HCT116 (cell line): Measurements from ENCODE around the gene NR6A1. TPM values are rescaled to one million over a fixed set of nuclear protein-coding genes. Genes with fewer than 3 reads are reported as not detected.

Experiments
- ATAC-seq: fragments of 200-7000 bp; cut with Tn5 transposase; 2 replicates; pipeline ENCODE4 v1.9.1; 2020; ENCODE audit warnings: mild to moderate bottlenecking, moderate library complexity
- BruUV-seq: library from RNA; stranded (reverse); fragments of 400-500 nt; replicated peaks from 2 replicates; lab custom pipeline; 2021; lab: Mats Ljungman, UMichigan
- CTCF ChIA-PET: fragments of 300-600 bp; sonication (Branson Sonifier 250); formaldehyde crosslinking; loops from one replicate; lab custom pipeline; 2021; ENCODE audit warnings: antibody characterized with exemption; lab: Charles Lee
- POLR2A ChIA-PET: fragments of 300-600, 350-600 bp; sonication (Branson Sonifier 250); formaldehyde crosslinking; loops from one replicate; lab custom pipeline; 2021; ENCODE audit warnings: antibody characterized with exemption; lab: Charles Lee
- RAD21 ChIA-PET, 2 experiments: fragments of 300-600 bp; sonication (Branson Sonifier 250); formaldehyde crosslinking; loops; one replicate each; lab custom pipeline; 2023; ENCODE audit warnings: low total read pairs in 2 of 2; ENCODE audit not compliant: uncharacterized antibody in 2 of 2, unreplicated experiment in 2 of 2, low non-redundant PET in 1 of 2; lab: Charles Lee
- DNase-seq: peaks from one replicate; pipeline ENCODE4 v3.0.0-alpha.2; 2010; ENCODE audit warnings: low read depth, low spot score
- H2AFZ ChIP-seq: fragments of 200-600 bp; shearing (Covaris generic), sonication (generic); 2 replicates; pipeline ENCODE4 v1.6.1; 2017; ENCODE audit warnings: low read depth, mixed run types, mixed read lengths, antibody characterized with exemption, low read length; ENCODE audit not compliant: poor library complexity, severe bottlenecking
- H3K27ac ChIP-seq: 2 replicates; pipeline ENCODE4 v1.5.1; 2012; ENCODE audit warnings: low read depth, low read length
- H3K27me3 ChIP-seq: fragments of 200-600 bp; sonication (generic); 2 replicates; pipeline ENCODE4 v1.6.1; 2016; ENCODE audit warnings: mixed run types, low read length, mixed read lengths; ENCODE audit not compliant: insufficient read depth
- H3K36me3 ChIP-seq, 2 experiments: fragments of 200-500 bp in 1 of 2; fragments of 200-600 bp in 1 of 2; sonication (Bioruptor generic) in 1 of 2; sonication (generic) in 1 of 2; 2 replicates each; pipeline versions ENCODE4 v1.5.1 to v1.6.1; 2014 to 2016; ENCODE audit warnings: low read length in 2 of 2, inconsistent platforms in 1 of 2, mixed read lengths in 1 of 2, mixed run types in 1 of 2; ENCODE audit not compliant: insufficient read depth in 2 of 2, control insufficient read depth in 1 of 2
- H3K4me1 ChIP-seq, 2 experiments: fragments of 200-600 bp in 1 of 2; sonication (generic) in 1 of 2; 2 replicates each; pipeline versions ENCODE4 v1.5.1 to v1.6.1; 2012 to 2017; ENCODE audit warnings: low read length in 2 of 2, inconsistent platforms in 1 of 2, mild to moderate bottlenecking in 1 of 2, mixed read lengths in 1 of 2, mixed run types in 1 of 2, moderate library complexity in 1 of 2; ENCODE audit not compliant: insufficient read depth in 2 of 2, control insufficient read depth in 1 of 2
- H3K4me2 ChIP-seq: fragments of 200-600 bp; sonication (generic); 2 replicates; pipeline ENCODE4 v1.6.1; 2017; ENCODE audit warnings: mixed run types, low read length, mixed read lengths
- H3K4me3 ChIP-seq, 2 experiments: fragments of 200-600 bp in 1 of 2; sonication (generic) in 1 of 2; replicated peaks in 1 of 2; 2 replicates each; pipeline ENCODE4 v1.5.1; 2011 to 2016; ENCODE audit warnings: low read length in 2 of 2, control low read depth in 1 of 2, low read depth in 1 of 2, mild to moderate bottlenecking in 1 of 2, mixed read lengths in 1 of 2, mixed run types in 1 of 2
- H3K79me2 ChIP-seq: fragments of 200-600 bp; sonication (generic); 2 replicates; pipeline ENCODE4 v1.6.1; 2017; ENCODE audit warnings: mild to moderate bottlenecking, mixed run types, low read length, moderate library complexity, mixed read lengths; ENCODE audit not compliant: insufficient read depth
- H3K9ac ChIP-seq: fragments of 200-600 bp; sonication (generic); 2 replicates; pipeline ENCODE4 v1.6.1; 2016; ENCODE audit warnings: low read length, mixed read lengths
- H3K9me2 ChIP-seq: fragments of 200-600 bp; sonication (generic), shearing (Covaris generic); 2 replicates; pipeline ENCODE4 v1.6.1; 2017; ENCODE audit warnings: mixed run types, mild to moderate bottlenecking, moderate library complexity; ENCODE audit not compliant: insufficient read depth
- H3K9me3 ChIP-seq, 2 experiments: fragments of 200-500 bp in 1 of 2; fragments of 200-600 bp in 1 of 2; sonication (Bioruptor generic) in 1 of 2; sonication (generic) in 1 of 2; 2 replicates each; pipeline ENCODE4 v1.6.1; 2014 to 2017; ENCODE audit warnings: low read length in 2 of 2, mixed read lengths in 2 of 2, inconsistent platforms in 1 of 2, low read depth in 1 of 2, mild to moderate bottlenecking in 1 of 2, mixed run types in 1 of 2, moderate library complexity in 1 of 2; ENCODE audit not compliant: control insufficient read depth in 1 of 2, insufficient read depth in 1 of 2
- H4K20me1 ChIP-seq: fragments of 200-600 bp; sonication (generic), shearing (Covaris generic); 2 replicates; pipeline ENCODE4 v1.6.1; 2017; ENCODE audit warnings: mixed run types, mild to moderate bottlenecking, moderate library complexity; ENCODE audit not compliant: insufficient read depth
- CBX3 ChIP-seq: IDR thresholded peaks from 2 replicates; pipeline ENCODE4 v1.6.1; 2012; ENCODE audit warnings: low read depth
- CTCF ChIP-seq, 3 experiments: fragments of 200-600 bp in 1 of 3; sonication (generic) in 1 of 3; IDR thresholded peaks in 2 of 3; conservative IDR thresholded peaks in 1 of 3; 2 replicates each; pipeline ENCODE4 v1.5.1; 2012 to 2017; ENCODE audit warnings: low read depth in 2 of 3, low read length in 2 of 3, antibody characterized with exemption in 1 of 3, borderline replicate concordance in 1 of 3, control low read depth in 1 of 3, mild to moderate bottlenecking in 1 of 3, mixed read lengths in 1 of 3, mixed run types in 1 of 3, moderate library complexity in 1 of 3; ENCODE audit not compliant: insufficient read depth in 1 of 3
- EGR1 ChIP-seq: IDR thresholded peaks from 2 replicates; pipeline ENCODE4 v1.6.1; 2012; ENCODE audit warnings: low read depth
- ELF1 ChIP-seq: IDR thresholded peaks from 2 replicates; pipeline ENCODE4 v1.6.1; 2012; ENCODE audit warnings: low read depth, borderline replicate concordance
- EZH2phosphoT487 ChIP-seq: fragments of 200-600 bp; IDR thresholded peaks from 2 replicates; pipeline ENCODE4 v1.6.1; 2018; ENCODE audit warnings: antibody characterized with exemption, borderline replicate concordance
- FOSL1 ChIP-seq: IDR thresholded peaks from 2 replicates; pipeline ENCODE4 v1.6.1; 2012; ENCODE audit warnings: low read depth
- JUND ChIP-seq: IDR thresholded peaks from 2 replicates; pipeline ENCODE4 v1.6.1; 2012
- MAX ChIP-seq: IDR thresholded peaks from 2 replicates; pipeline ENCODE4 v1.6.1; 2012
- SRF ChIP-seq: IDR thresholded peaks from 2 replicates; pipeline ENCODE4 v1.6.1; 2012; ENCODE audit warnings: low read depth
- TCF7L2 ChIP-seq: IDR thresholded peaks from 2 replicates; pipeline ENCODE4 v1.7.0; 2011; ENCODE audit warnings: borderline replicate concordance, inconsistent platforms; ENCODE audit not compliant: insufficient read depth, insufficient read length; ENCODE audit errors: extremely low read depth
- ZNF274 ChIP-seq: fragments of 200-500 bp; sonication (Bioruptor generic); IDR thresholded peaks from 2 replicates; pipeline ENCODE4 v1.6.1; 2014; ENCODE audit warnings: mild to moderate bottlenecking, low read depth, low read length, inconsistent platforms
- intact Hi-C: fragments of 100-400 bp; cut with micrococcal nuclease; formaldehyde crosslinking; loops from 2 replicates; pipeline ENCODE4 v1.10.0; 2022
- total RNA-seq: library from RNA; stranded (reverse); gene quantifications from one replicate; pipeline ENCODE4 v1.2.1, GENCODE V29; 2021; ENCODE audit not compliant: unreplicated experiment

Gene NR6A1
- total RNA-seq, 1 experiment from 2014 or later = 9.9 TPM

GRCh38 chr9:124520206-124520596 is 250.9 kb downstream of the NR6A1 start:
- Histone ChIP-seq H3K4me1 (peaks cover 0 to 8% of the 10 kb centered on the region in 2 experiments; a peak in 2 of 4 replicates), H4K20me1 (no peaks in the 10 kb centered on the region), H3K9me2 (no peaks in the 10 kb centered on the region), H3K4me3 (no peak overlapping the region), H3K9ac (no peak overlapping the region), H3K79me2 (no peaks in the 10 kb centered on the region), H2AFZ (no peak overlapping the region), H3K4me2 (no peak overlapping the region), H3K36me3 (0 out of 4 replicates have a peak, but pooled peaks cover 0 to 4% of the 10 kb centered on the region in 2 experiments), H3K9me3 (no peaks in the 10 kb centered on the region), H3K27me3 (no peaks in the 10 kb centered on the region), H3K27ac (no peak overlapping the region)
- DNase-seq (no peak), ATAC-seq (no peak)
- intact Hi-C loops = no loop called here
- TF ChIP-seq CTCF (IDR thresholded peaks at IDR 0.05 in 2 of 3, conservative IDR thresholded peaks at IDR 0.05 in 1 of 3; ENCODE audit: borderline replicate concordance in 1 of 3, insufficient read depth in 1 of 3, low read depth in 2 of 3, low read length in 2 of 3) (no peak), MAX (no peak), FOSL1 (no peak), JUND (no peak)
- POLR2A ChIA-PET = no interaction called here
- BruUV-seq = no TSS peak
- RAD21 ChIA-PET = no interaction called here
- CTCF ChIA-PET = no interaction called here

- Histone ChIP-seq H3K4me3 (no peak overlapping the region), H3K36me3 (0 out of 4 replicates have a peak, but pooled peaks cover 0 to 4% of the 10 kb centered on the region in 2 experiments), H3K9ac (no peak overlapping the region), H3K4me2 (no peak overlapping the region), H3K4me1 (peaks cover 5 to 16% of the 10 kb centered on the region in 2 experiments; a peak in 3 of 4 replicates), H3K27ac (no peak overlapping the region), H3K79me2 (no peaks in the 10 kb centered on the region), H2AFZ (no peak overlapping the region), H3K9me2 (no peaks in the 10 kb centered on the region), H4K20me1 (no peaks in the 10 kb centered on the region), H3K9me3 (no peaks in the 10 kb centered on the region), H3K27me3 (no peaks in the 10 kb centered on the region)
- RAD21 ChIA-PET = no interaction called here
- POLR2A ChIA-PET = no interaction called here
- ATAC-seq = no peak
- intact Hi-C loops = no loop called here
- no TSS peak for BruUV-seq
- no peak for DNase-seq
- TF ChIP-seq CTCF (IDR thresholded peaks at IDR 0.05 in 2 of 3, conservative IDR thresholded peaks at IDR 0.05 in 1 of 3; ENCODE audit: borderline replicate concordance in 1 of 3, insufficient read depth in 1 of 3, low read depth in 2 of 3, low read length in 2 of 3) = no peak
- no peak for TF ChIP-seq TCF7L2
- no peak for TF ChIP-seq FOSL1
- TF ChIP-seq CBX3 = no peak
- TF ChIP-seq SRF = no peak
- TF ChIP-seq ELF1 = no peak
- no peak for TF ChIP-seq EGR1
- no peak for TF ChIP-seq EZH2phosphoT487
- no peak for TF ChIP-seq ZNF274
- CTCF ChIA-PET = no interaction called here
These were observed 253.0 kb downstream of the NR6A1 start for GRCh38 chr9:124518116-124518515.
